HG03378 (cell line): ENCODE measurements around the gene WNT11.

Experiments used
- ATAC-seq: cut with Tn5 transposase; IDR thresholded peaks from one replicate; pipeline ENCODE4 v1.9.1; 2021; ENCODE audit warnings: mild to moderate bottlenecking, moderate library complexity; ENCODE audit not compliant: unreplicated experiment

Gene WNT11

DNA sequence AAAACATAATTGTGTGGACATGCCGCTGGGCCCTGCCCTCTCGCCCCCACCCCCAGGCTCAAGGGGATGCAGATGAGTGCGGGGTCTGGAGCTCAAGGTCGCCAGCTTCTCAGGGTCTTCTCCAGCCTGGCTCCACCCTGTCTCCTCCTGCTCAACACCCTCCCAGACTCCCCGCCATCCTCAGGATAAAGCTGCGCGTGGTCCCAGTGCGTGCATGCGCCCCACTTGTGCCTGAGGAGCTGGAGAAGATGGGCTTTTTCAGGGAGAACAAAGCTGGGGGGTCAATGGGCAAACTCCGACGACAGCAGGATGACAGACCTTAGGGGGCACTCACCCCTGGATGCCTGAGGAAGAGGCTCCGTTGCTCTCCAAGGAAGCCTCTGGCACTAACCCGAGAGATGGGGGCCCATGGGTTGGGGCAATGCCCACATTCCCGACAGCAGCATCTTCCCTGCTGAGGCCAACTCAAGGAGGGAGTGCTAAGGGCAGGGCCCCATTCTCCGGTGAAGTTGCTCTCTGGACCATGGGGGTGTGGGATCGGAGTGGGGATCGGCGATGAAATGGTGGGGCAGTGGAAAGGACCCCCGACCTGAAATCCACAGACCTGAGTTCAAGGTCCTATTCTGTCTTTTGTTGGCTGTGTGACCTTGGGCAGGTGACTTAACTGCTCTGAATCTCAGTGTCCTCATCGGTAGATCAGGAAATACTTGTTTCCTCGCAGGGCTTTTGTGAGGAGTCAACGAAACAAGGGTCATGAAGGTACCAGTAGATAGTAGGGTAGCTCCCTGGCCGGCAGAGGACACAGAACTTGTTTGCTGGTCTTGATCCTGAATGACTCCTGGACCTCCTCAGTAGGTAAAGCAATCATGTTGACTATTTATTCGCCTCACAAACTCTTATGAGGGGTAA, 47.7 kb downstream of the WNT11 start:
- ATAC-seq = no peak

DNA sequence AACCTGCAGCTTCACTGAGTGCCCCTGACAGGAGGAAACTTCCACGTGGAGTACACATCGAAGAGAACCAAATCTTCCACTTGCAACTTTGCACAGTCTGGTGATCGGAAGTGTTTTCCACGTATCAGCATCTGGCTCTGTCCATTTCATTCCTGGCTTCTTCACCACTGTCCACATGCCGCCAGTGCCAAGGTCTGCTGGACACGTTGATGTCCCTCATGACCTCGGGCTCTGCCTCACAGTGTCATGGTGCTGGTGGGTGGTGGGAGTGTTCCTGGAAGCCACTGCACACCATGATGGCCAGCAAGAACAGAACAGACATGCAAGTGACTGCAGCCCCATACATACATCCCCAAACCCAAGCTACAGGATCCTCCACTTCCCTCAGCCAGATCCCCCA, 48.4 kb downstream of the WNT11 start:
- no peak for ATAC-seq

DNA sequence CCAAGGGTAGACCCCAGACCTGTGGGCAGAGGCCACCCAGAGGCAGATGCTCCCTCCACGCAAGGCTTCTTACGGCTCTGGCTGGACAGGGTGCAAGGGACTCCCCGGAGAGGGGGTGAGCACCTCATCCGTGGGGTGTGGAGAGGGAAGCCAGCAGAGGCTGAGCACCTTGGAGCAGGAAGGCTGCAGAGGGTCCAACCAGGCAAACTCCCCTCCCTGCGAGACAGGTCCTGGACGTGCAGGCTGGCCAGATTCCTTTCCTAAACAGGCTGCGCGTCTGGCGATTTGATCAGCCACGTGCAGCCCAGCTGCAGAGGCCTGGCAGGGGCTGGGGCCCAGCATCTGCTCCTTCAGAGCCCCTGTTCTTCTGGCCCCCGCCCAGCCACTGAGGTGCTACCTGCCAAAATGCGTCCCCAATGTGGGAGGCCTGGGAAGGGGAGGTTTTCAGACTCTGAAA, 49.3 kb downstream of the WNT11 start:
- no peak for ATAC-seq

DNA sequence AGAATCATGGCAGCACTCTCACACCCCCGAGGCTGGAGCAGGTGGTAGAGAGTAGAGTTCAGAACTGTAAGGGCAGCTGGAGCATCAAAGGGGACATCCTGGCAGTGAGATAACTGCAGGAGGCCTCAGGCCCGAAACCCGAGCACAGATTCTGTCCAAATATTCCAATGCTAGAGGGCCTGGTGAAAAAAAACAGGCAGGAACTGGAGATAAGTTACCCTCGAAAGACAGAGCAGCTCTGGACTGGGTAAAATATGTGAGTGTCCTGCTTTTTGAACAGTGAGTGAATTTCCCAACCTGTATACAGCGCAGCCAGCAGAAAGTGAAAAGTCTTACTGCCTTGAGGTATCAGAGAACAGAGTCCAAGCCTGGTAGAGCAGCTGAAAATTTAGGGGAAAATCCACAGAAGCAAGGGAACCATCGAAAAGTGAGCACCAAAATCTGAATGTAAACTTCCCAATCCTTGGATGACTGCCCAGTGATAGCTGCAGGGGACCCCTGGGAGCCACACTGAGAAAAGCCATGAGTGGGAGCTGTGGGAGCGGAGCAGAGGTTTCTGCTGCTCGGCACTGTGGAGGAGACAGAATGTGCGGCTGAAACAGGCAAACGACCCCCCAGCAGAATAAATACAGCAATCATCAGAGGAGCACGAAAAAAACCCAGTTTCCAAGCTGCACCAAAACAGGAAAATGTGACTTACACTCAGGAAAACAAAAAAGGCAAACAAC, 50.6 kb downstream of the WNT11 start:
- ATAC-seq = no peak

DNA sequence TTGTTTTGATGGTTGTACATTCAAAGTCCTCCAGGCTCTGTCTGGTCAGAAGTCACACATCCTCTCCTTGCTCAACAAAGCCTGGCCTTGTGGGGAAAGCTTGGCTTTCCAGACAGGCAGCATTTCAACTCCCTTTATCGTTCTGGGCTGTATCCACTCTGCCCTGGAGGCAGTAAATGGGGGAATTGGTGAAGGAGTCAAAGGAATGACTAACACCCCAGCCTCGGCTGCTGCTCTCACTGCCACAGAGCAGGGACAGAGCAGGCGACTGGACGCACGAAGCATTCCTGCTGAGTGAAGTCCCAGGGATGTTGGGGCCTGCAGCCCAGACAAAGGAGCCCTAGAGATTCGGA, 52.8 kb downstream of the WNT11 start:
- no peak for ATAC-seq

DNA sequence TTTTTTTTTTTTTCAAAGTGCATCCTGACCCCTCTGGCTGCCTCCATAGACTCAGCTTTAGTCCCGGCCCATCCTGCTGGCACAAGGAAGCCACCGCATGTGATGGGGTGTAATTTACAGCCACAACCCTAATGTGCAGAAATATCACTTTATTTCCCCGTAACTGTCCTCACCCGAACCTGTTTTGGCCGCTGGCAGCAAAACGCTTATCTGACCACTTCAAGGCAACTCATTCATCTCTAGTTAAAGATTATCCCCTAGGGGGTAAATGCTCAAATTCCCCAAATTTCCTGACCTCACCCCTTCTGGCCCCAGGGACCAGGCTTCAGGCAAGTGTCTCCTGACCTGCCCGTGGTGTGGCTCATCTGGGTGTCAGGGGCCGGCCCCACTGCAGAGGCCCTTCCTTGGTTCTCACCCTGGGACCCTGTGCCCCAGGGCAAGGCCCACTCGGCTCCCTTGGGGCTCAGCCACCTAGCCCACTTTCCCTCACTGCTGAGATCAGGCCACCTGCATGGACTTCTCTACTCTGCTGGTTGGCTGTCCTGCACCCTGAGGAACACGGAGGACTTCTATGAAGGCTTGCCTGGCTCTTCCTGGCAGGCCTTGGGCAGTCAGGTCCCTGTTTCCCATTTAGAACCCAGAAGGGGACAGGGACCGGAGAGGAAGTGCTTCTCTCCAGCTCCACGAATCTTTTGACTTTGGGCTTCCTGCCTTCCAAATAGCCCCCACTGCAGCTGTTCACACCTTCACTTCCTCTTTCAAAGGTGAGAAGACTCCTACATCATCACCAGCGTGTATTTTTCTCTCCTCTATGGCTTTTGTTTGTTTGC, 53.3 kb downstream of the WNT11 start:
- peak; percentile 42 for ATAC-seq

DNA sequence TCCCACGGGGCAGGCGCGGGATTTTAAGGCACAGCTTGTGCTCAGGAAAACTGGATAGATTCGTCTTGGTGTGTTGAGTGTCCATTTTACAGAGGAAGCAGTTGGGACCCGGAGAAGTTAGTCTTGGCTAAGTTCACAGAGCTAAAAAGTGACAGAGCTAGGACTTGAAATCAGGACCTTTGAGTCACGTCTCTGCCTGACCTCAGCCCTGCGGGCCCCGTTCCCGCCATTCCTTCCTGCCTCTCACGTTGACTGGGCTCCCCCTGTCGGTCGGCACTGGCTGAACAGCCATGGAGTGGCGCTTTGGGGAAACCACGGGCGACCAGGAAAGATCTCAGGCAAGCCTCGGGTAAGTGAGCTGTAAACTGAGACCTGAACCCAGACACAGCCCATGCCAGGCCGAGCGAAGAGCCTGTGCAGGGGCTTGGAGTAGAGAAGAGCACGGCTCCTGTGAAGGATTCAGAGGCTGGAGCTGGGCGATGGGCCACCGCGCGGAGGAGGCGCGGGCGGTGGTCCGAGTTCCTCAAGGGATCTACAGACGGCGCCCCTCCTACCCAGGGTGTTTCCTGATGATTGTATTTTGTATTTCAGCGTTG, 54.1 kb downstream of the WNT11 start:
- peak; percentile 56 for ATAC-seq

DNA sequence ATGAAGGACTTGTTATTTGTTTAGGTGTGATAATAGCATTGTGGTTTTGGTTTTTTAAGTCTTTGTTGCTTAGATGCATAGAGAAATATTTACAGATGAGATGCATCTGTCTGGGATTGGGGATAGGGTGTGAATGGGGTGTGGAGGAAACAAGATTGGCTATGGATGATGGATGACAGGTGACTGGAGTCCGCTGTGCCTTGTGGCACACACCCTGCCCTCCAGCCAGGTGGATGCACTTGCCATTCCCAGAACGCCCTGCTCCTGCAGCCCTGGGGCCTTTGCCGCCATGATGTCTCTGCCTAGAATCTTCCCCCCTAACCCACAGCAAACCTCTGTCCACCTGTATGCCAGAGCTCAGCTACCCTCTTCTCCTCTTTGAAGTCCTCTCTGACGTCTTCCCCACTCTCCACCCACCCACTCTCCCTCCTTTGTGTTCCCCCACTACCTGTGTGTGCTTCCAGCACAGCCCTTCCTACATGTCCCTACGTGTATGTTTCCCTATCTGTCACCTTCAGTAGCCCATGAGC, 54.7 kb downstream of the WNT11 start:
- no peak for ATAC-seq

DNA sequence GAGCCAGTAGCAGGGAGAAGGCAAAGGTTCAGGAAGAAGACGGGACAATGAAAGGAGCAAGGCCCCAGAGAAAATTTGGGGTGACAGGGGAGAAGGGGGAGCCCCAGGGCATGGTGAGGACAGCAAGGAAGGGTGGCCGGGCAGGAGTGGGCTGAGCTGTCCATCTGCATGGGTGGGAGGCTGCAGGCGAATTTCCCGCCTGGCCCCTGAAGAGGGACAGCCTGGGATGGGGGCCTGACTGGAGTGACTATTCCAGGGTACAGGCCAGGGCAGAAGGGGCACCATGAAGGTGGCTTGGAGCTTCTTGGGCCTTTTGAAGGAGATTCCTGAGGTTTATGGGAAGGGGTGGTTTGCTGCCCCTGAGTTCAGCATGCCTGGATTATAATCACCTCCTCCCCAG, 56.2 kb downstream of the WNT11 start:
- no peak for ATAC-seq

DNA sequence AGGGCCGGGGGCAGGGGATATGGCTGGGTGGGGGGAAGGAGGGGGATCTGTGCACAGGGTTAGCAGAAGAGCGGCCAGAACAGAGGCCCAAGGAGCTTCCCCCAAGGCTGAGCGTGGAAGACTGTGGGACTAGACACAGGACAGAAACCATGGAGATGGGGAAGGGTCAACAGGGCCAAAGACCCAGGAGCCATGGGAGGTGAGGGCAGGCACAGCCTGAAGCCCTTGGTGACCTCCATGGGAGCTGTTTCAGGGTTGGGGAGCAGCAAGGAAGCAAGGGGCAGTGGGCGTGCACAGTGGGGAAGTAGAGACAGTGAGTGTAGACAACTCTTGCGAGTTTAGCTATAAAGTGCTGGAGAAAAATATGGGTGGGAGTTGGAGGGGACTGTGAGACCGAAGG, 56.6 kb downstream of the WNT11 start:
- no peak for ATAC-seq

DNA sequence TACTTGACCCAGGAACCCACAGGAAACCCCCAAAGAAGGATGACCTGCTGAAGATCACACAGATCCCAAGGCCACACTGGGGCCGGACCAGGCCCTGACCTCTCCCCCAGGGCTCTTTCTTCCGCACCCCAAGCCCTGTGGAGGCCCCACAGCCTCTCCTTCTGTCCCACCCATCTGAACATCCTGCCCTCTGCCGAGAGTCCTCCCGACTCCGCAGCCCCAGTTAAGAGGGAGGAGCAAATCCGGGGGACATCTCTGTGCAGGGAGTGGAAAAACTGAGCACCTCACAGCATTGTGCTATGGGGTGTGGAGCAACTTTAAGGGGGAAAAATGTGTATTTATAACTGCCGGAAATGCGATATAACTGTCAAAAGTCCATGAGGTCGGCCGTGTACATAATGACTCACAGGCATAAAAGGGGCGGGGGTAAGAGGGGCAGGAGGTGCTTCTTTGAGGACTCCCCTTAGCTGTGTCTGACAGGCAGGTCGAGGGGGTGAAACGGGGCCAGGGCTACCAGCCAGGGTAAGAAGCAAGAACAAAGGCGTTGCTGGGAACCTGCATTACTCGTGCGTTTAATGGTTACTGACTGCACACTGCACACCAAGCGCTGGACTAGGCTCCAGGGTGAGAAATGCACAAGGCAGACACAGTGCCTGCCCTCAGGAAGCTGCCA, 57.2 kb downstream of the WNT11 start:
- ATAC-seq = no peak

DNA sequence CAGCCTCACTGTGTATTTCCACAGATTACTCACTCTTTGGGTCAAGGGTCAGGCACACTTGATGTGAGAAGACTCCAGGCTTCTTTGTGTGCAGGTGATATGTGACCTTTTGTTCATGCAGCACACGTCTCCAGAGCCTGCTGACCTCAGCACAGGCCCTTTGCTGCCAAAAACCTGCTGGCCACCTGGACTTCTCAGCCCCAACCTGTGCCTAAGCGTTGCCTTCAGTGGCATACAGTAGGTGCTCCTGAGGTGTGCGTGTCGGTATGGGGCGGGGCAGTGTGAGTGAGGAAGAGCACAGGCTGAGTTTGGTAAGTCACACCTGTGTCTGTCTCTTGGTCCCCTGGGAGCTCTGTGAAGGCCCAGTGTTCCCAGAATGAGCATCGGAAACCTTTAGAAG, 58.1 kb downstream of the WNT11 start:
- ATAC-seq = no peak

DNA sequence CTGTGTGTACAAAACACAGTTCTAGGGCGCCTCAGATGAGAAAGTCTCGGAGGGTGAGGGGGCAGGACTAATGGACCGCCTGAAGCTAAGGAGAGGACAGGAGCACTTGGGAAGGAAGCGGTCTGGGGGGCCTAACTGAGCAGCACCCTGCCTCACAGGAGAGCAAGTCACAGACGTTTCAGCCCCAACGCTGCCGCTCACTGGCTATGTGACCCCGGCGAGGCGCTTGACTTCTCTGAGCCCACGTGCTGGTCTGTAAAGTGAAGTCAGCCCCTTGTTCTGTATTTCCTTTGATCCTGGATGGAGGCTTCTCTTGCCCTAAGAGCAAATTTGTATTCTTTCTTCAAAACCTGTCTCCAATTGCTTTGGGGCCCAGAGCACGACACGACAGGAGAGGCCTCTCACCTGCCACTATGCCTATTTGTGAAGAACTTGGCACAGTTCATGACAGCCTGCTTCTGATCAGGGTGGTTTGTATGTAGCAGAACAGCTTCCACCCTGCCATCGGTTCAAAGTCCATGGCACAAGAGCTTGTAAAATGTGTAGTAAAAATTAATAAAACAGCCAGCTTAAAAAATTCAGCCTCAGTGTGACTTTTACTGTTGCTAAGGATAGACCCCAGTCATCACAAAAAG, 59.1 kb downstream of the WNT11 start:
- ATAC-seq = no peak

DNA sequence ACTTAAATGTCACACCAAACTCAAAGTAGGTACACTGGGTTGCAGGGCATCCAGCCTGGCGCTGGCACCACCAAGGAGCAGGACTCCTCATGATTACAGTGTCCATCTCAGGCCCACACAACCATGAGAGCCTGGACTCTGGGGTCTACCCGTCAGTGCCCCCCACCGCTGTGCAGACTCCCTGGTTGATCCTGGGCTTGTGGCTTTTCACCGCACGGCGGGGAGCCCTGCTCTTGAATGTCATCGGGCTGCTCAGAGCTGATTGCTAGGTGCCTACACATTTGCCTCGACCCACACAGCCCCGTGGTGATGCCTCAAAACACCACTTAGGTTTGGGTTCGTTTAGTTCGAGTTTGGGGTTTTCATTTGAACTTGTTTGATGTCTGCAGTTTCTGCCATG, 63.0 kb downstream of the WNT11 start:
- no peak for ATAC-seq

DNA sequence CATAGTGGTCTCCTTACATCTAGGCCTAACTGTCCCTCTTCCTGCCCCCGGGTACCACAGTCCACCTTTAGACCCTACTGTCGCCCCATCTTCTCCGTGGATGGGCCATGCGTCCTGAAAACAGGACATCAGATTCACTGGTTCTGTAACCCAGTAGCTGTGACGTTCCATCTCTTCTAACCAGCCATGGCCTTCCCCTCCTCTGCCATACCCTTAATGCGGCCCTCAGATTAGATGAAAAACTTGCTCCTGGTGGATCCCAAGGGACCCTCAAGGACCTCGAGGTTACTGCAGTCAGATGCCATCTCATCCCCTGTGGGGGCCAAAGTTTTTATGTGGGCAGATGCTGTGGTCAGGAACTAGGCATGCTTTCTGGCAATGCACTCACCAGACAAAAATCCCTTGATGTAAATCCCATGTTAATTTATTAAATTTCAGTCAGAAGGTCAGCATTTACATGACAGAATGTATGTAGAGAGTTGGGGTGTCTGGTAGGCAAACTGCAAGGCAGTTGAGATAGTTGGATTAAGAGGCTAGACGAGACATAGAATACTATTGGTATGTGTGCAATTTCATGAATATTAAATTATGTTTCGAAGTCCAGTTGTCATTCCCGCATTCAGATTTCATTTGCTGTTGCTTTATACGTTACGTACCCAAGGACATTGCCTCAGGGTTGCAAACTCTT, 64.3 kb downstream of the WNT11 start:
- ATAC-seq = no peak

DNA sequence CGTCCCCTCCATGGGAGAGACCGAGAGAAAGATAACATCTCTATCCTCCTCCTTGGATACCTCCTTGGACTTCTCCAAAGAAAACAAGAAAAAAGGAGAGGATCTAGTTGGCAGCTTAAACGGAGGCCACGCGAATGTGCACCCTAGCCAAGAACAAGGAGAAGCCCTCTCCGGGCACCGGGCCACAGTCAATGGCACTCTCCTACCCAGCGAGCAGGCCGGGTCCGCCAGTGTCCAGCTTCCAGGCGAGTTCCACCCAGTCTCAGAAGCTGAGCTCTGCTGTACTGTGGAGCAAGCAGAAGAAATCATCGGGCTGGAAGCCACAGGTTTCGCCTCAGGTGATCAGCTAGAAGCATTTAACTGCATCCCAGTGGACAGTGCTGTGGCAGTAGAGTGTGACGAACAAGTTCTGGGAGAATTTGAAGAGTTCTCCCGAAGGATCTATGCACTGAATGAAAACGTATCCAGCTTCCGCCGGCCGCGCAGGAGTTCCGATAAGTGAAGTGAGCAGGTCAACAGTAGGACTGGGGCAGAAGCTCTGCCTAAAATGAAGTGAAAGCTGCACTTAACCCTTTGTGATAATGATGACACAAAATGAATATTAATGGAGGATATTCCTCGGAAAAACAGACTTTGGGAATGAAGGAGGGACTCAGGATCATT, 65.3 kb downstream of the WNT11 start:
- ATAC-seq = no peak

DNA sequence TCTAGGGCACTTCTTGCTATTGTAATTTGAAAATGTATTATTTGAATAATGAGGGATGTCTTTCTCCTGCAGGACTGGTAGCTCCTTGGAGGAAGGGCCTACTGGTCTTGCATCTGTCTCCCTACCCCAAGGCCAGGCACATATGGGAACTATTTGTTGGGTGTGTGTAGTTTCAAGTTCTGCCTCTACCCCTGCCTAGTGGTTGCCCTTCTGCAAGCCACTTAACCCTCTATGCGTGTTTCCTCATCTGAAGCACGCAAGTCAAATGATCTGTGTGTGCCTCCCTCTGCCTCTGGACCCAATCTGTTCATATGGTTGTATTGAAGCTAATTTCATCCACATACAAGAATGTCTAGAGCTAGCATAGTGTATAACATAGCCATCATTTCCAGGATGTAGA, 67.0 kb downstream of the WNT11 start:
- ATAC-seq = no peak
